Measurements from ENCODE around the gene PFKL.
A peak's percentile ranks its signal among the peaks of the same experiment; 100 is the strongest.

Gene PFKL

DNA sequence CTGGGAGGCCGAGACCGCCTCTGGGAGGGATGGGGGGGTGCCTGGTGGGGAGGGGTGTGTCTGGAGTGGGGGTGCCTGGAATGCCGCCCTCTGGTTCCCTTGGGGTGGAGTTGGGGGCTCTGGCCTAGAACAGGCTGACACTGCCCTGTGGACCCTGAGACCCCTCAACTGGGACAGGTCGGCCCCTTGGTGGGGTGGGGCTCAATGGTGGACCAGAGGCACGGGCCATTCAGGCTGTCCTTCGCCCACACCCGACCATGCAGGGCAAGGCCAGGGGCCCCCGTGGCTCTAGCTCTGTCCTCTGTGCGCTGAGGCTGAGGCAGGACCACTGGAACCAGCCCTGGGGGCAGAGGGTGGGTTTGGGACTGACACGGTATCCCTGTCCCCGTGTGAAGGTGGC is 14.7 kb downstream of the PFKL start:
- DNase-seq = no peak

DNA sequence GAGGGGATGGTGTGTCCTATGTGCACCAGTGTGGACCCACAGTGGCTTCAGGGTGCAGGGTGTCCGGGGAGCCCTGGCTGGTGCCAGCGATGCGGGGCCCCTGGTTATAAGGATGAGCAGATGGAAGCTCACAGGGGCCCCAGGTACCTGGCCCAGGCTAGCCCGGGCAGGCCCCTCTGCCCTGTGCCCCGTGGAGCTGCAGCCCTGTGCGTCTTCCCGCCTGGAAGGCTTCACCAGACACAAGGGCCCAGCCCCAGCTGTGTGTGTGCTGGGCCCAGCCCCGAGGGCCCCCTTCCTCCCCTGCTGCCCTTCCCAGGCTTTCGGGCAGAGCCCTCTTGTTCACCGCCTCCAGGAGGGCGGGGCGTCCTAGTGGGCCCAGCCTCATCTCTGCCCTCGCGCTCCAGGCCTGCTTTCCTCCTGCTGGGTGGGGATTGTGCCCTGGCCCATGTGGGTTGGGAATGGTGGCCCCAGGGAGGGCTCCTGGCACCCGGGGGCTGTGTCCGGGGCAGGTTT is 15.9 kb downstream of the PFKL start:
- no peak for DNase-seq

DNA sequence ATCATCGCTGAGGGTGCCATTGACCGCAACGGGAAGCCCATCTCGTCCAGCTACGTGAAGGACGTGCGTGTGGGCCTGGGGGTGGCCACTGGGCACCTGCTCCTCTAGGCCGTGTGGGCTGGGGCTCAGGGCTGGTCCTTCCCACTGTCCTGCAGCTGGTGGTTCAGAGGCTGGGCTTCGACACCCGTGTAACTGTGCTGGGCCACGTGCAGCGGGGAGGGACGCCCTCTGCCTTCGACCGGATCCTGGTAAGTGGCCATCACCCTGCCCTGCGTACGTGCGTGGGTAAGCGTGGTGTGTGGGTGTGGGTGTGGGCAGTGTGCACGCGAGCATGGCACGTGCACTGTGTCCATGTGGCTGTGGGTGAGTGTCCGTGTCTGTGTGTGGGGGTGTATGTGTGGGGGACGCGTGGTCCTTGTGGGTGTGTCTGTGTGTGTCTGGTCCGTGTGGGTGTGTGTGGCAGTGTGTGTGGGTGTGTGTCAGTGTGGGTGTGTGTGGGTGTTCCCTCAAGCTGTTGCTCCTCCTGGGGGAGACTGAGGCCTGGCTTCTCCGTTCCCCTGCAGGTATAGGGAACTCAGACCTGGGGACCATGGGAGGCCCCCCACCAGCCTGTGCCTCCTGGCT is 16.5 kb downstream of the PFKL start:
- DNase-seq = no peak

DNA sequence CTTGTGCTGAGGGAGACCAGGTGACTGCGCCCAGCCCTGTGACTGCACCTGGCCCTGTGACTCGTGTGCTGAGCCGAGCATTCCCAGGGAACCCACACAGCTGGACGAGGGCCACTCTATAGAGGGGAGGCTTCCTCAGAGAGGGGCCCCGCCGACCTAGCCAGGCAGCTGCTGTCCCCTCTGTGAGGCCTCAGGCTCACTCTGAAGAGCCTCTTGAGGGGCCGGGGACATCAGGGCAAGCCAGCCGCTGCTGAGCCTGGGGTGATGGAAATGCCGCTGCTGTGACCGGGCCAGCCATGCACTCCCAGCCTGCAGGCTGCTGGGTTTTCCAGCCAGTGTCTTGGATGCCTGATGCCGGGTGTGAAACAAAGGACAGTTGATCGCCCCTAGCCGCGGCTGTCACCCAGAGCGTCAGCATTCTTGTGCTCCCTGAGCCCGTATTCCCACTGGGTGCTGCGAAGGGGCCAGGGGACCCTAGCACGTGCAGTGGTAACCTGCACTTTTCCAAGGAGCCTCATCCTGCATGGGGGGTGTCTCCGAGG is 17.5 kb downstream of the PFKL start:
- DNase-seq = peak; percentile 50

DNA sequence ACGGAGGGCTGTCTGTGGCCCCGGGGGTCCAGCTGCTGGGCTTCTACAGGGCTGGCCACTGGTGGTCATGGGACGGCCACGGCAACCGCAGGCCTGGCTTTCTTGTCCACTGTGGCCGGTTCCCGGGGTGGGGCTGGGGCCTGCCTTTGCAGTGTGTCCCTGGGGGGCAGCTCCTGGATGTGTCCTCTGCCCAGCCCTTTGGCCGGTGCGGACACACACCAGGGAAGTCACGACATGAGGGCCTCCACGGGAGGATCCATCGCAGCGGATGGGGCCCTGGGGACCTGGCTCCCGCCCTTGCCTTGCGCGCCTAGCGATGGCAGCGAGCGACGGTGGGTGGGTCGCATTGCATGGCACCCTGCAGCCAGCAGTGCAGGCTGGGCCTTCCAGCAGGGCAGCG is 18.0 kb downstream of the PFKL start:
- DNase-seq = no peak

DNA sequence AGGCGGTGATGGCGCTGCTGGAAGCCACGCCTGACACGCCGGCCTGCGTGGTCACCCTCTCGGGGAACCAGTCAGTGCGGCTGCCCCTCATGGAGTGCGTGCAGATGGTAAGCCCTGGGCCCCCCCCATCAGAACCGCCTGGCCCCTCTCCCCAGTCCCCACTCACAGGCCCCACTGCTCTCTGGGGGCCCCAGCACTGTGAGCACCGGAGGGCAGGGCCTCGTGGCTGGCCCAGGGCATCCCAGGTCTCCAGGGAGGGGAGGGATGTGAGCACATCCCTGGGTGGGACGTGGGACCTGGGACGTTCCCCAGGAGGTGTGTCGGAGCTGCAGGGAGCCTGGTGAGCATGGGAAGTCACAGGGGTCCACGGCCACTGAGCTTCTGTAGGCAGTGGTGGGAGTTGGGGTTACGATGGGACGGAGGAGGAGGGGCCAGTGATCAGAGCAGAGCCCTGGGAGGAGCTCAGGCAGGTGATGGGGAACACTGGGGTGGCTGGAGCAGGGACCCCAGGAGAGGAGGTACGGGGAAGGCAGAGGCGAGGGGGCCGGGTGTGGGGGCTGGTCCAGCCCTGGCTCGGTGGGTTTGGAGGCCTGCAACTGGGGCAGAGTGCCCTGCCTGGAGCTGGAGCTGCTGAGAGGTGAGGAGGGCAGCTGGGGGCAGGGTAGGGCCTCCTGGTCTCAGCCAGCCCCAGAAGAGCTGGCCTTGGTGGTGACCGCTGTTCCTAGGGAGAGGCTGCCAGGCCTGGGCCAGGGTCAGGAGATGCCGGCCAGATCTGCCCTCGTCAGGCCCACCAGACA is 18.8 kb downstream of the PFKL start:
- DNase-seq = no peak

DNA sequence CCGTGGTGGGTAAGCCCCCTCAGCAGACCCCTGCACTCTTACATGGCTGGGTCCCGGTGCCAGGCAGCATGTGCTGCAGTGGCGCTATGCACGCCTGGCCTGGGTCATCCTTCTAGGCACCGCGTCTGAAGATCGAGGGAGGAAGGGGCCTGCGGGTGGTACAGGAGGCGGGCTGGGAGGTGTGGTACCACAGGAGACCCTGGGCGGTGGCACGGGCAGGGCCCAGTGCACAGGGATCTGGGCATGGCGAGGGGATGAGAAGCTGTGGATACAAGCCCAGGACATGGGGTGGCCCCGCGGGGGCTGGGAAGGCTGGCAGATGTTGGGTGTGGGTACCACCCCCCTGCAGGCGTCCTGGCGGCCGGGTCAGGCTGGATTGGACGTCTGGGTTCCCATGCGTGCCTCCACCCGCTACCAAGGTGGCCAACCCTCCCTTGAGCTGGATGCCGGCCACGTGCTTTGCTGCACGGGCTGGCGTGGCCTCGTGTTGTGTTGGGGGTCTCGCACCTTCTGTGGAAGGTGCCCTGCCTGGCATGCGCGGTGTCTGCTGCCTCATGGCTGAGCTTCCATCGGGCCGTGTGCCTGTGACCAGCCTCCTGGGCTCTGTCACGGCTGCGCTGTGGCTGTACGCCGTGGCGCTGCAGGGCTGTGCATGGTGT is 19.7 kb downstream of the PFKL start:
- DNase-seq = no peak

DNA sequence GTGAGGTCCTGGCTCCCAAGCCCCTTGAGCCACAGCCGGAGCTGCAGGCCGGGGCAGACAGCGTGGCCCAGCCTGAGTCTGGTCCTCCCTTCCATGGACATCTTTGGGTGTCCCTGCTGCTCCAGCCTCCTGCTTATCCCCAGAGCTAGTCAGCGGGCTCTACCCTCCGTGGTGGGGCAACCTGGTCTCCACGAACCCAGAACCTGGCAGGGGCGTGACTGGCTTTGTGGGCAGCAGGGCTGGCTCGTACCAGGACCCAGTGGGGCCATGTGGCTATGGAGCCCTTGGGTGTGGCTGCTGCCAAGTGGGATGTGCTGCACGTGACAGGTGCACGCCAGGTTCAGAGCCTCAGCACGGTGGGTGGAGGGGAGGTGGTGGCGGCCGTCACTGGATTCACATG is 21.0 kb downstream of the PFKL start:
- DNase-seq = no peak

DNA sequence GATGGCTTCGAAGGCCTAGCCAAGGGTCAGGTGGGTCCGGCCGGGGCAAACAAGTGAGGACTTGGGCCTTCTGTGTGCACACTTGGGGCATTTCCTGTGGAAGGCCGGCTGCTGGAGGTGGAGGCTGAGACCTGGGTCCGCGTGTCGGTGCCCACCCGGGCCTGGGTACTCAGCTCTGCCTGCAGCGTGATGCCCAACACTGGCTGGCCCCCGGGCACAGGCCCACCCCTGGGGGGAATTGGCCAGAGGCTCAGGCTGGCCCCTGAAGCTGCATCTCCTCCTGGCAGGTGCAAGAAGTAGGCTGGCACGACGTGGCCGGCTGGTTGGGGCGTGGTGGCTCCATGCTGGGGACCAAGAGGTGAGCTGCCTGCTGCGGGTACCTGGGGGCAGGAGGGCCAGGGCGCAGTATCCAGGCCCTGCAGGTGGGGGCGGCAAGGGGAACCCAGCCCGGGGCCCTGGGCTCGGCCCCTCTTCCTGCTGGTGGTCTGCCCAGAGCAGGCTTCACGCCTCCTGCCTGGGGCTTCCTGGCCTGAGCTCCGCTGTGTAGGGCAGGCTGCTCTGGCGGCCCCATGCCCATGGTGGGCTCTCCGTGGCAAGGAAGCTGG is 22.1 kb downstream of the PFKL start:
- no peak for DNase-seq

DNA sequence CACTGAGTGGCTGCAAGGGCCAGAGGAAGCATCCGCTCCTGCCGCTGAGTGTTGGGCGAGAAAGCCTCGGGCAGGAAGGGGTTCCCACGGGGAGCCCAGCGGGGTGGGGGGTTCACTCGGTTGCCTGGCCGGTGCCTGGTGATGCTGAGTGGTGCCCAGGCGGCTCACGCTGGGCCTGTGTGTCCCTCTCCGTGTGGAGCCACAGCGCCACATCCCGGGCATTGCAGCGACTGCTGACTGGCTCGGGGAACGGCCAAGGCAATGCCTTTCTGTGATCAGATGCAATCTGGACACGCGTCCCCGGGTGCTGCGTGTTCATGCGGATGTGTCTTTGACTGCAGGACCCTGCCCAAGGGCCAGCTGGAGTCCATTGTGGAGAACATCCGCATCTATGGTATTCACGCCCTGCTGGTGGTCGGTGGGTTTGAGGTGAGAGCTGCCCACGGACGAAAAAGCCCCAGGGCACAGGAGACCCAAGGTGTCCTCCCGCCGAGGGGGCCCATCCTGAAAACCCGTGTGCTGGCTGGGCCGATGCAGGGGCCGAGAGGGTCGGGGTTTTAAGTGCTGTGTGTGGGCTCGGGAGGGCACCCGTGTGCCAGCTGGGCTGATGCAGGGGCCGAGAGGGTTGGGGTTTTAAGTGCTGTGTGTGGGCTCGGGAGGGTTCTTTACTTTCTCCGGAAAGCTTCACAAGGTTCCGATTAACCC is 22.9 kb downstream of the PFKL start:
- no peak for DNase-seq

DNA sequence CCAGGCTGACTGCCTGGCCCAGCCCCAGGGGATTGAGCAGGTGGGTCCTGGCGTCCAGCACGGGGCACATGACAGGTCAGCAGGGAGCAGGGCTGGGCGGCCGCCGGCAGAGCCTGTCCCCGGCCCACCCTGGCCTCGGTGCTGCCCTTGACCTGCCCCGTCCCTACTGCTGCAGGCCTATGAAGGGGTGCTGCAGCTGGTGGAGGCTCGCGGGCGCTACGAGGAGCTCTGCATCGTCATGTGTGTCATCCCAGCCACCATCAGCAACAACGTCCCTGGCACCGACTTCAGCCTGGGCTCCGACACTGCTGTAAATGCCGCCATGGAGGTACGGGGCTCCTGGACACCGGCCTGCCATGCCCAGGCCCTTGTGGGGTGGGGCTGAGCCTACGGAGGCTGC is 23.7 kb downstream of the PFKL start:
- DNase-seq = no peak

DNA sequence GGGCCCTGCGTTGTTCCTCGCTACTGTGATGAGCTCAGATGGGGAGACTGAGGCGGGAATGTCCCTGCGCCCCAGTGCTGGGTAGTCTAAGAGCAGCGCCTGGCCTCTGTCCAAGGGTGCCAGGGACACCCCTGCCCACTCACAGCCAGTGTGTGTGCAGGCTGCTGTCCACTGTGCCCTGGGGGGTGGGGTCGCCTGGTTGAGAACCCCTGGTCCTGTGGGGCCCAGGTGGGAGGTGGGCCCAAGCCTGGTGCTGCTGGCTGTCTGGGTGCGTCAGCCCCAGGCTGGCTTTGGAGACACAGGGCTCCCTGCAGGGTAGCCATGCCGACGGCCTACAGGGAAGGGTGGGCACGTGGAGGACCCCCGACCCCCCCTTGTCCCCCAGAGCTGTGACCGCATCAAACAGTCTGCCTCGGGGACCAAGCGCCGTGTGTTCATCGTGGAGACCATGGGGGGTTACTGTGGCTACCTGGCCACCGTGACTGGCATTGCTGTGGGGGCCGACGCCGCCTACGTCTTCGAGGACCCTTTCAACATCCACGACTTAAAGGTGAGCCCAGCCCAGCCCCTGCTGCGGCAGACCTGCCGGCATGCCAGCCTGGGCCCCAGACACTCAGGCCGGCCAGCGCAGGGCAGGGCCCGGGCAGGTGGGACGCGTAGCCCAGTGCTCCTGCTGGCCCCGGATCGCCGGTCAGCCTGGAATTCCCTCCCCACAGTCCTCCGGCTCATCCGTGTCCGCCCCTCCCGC is 24.4 kb downstream of the PFKL start:
- DNase-seq = no peak

DNA sequence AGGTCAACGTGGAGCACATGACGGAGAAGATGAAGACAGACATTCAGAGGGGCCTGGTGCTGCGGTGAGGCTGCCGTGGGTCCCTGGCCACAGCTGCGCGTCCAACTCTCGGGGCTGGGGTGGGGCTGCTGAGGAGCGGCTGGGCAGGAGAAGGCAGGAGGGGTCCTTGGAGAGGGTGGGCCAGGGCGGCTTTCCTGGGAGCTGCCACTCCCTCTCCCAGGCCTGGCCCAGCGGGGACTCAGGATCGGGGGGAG is 24.9 kb downstream of the PFKL start:
- DNase-seq = no peak

DNA sequence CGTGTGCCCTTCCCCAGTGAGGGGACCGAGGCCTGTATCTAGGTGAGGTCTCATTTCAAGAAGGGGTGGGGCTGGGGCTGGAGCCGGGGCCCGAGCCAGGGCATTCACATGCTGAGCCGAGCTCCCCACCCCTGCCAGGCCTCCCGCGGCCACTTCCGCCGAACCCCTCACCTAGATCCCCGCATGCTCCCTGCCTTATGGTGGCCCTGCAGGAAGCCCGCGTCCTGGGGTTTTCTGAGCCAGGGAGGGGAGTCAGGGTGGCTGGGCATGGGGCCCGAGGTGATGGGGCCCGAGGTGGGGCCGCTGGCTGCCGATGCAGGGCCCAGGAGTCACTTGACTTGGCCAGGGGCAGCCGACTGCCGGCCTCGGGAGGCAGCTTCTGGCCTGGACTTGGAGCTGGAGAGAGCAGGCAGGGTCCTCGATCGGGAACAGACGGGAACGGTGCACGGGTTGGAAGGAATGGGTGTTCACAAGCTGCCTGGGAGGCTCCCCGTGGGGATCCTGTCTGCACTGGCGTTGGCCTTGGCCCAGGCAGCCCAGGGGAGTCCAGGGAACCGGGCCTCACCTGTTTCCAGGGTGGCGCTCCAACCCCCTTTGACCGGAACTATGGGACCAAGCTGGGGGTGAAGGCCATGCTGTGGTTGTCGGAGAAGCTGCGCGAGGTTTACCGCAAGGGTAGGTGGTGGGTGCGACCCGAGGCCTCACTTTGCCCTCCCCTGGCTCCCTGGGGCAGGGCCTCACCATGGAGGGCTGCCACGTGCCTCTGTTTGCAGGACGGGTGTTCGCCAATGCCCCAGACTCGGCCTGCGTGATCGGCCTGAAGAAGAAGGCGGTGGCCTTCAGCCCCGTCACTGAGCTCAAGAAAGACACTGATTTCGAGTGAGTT is 25.8 kb downstream of the PFKL start:
- DNase-seq = no peak

DNA sequence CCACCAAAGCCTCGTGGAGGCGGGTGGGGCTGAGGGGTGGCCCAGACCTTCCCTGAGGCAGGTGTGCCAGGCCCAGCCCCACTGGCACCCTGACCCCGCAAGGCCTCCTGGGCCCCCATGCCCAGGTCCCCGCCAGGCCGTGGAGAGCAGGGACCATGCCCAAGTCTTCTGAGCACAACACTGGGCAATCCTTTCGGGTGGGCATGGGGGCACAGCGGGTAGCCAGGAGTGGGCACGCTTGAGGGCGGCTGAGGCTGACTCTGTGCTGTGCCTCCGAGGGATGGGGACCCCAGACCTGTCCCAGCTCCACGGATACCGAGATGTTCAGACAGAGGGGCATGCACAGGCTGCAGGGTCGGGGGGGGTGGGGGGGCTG is 26.4 kb downstream of the PFKL start:
- no peak for DNase-seq

DNA sequence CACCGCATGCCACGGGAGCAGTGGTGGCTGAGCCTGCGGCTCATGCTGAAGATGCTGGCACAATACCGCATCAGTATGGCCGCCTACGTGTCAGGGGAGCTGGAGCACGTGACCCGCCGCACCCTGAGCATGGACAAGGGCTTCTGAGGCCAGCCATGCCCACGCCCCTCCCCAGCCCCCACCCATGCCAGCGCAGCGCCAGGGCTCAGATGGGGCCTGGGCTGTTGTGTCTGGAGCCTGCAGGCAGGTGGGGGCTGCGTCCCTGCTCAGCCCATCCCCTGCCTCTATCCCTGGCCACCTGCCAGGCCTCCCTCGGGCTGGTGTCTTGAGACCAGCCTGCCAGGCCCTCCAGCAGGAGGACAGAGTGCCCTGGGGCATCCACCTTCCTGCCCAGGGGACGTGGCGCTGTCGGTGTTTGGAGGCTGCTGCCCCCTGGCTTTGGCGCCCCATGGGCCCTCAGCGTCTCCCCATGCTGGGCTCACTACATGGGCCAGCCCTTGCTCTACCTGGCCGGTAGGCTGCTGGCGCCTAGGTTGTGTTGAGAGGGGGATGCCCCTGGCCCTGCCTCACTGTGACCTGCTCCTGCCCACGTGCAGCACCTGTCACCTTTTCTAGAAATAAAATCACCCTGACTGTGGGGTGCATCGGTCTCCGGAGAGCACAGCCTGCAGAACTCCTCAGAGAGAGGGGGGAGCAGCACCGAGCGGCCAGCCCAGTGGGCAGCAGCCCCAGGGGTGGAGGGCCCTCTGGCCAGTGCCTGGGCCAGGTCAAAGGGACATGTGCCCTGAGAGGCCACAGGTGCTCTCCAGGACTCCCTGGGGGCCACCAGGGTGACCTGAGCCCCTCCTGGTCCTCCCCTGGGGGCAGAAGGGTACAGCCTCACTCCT is 27.1 kb downstream of the PFKL start:
- DNase-seq = no peak

DNA sequence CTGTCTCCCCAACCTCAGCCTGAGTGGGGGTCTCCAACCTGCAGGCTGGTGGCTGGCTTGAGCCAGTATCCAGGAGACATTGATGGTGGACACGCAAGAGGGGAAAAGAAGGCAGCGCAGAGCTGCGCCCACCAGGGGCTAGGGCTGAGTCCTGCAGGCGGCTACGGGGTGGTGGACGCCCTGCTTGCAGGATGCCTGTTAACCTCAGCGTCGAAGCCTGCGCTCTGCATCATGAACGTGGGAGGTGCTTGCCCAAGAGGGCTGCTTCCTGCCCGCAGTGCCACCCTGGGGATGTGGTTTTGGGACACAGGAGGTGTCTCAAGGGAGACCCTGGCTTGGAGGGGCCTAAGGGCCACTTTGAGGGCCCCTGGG is 27.7 kb downstream of the PFKL start:
- no peak for DNase-seq

DNA sequence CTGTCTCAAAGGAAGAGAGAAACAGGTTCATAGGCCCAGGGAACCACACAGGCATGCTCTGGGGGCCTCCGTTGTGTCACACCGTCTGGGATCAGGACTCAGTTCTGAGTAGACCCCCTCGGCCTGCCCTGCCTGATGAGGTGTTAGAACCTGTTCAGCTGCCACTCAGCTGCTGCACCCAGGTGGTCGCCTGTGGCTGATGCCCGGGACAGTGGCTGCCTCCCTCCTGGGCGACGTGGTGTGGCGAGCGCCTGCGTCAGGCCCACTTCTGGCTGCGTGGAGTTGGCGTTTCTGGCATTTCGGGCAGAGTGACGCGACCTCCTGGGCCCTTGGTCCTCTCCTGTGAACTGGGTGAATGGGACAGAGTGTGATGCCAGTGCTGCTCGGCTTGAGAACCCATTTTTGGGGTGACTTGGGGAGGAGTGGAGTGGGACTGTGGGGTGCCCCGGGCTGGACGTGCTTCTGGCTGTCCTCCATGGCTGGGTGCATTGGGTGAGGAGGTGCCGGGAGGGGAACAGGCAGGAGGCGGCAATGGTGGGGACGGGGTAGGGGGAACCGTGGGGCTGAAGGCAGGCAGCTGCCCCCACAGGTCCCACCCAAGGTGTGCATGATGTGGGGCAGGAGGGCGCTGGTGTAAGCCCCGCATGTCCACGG is 28.5 kb downstream of the PFKL start:
- no peak for DNase-seq

DNA sequence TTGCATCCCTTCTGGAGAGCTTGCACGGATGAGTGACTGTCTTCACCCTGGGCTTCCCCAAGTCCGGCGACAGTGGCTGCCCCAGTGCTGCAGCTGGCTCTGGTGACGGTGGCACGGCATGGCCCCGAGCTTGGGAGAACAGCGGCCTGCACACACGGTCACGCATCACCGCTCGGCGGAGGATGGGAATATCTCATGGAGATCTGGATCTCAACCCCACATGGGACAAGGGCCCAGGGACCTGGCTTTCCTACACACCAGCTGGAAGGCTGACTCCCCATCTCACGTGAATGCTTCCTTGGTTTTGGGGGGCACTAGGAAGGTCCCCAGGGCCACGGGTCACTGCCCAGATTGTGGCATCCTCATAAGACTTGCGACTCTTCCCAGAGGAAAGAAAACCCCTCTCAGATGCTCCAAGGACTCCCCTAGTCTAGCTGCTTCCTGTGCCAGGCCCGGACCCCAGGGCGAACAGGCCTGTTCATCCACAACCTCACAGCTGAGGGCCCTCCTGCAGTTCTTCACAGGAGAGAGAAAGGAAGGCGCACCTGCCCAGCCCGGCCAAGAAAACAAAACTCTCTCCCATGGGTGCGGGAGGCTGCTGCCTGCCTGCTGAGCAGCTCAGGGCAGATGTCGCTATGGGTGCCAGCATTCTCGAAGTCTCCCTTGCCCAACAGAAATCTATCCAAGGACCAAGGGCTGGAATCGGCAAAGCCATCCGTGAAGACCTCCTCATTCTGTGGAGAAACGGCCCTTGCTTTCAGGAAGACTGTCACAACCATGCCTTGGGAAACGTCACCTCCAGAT is 29.4 kb downstream of the PFKL start:
- peak; percentile 20 for DNase-seq

Data from midbrain (tissue), 1 donor.